Liver (tissue), 9 donors: ENCODE results near the gene MAGI1. TPM values are rescaled to one million over a fixed set of nuclear protein-coding genes. Genes with fewer than 3 reads are reported as not detected.

ENCODE experiments used
- DNase-seq: peaks from one replicate; pipeline ENCODE4 v3.0.0-alpha.2; 2017; ENCODE audit warnings: low spot score
- H3K27ac ChIP-seq, 2 donors: one replicate each; pipeline ENCODE4 v1.7.0; 2013; ENCODE audit warnings: inconsistent platforms in 2 of 2, low read length in 2 of 2, control low read depth in 1 of 2, low read depth in 1 of 2, mild to moderate bottlenecking in 1 of 2
- H3K27me3 ChIP-seq, 4 donors: one replicate each; pipeline versions ENCODE4 v1.6.1 to v1.7.0; 2013; ENCODE audit warnings: low read length in 3 of 4, inconsistent platforms in 1 of 4, mild to moderate bottlenecking in 1 of 4, moderate library complexity in 1 of 4; ENCODE audit not compliant: control insufficient read depth in 4 of 4, insufficient read depth in 4 of 4
- H3K36me3 ChIP-seq, 4 donors: one replicate each; pipeline versions ENCODE4 v1.6.1 to v1.7.0; 2013; ENCODE audit warnings: low read length in 3 of 4, mild to moderate bottlenecking in 3 of 4, low read depth in 1 of 4, moderate library complexity in 1 of 4; ENCODE audit not compliant: control insufficient read depth in 4 of 4, insufficient read depth in 3 of 4
- H3K4me1 ChIP-seq, 4 donors: one replicate each; pipeline versions ENCODE4 v1.6.1 to v1.7.0; 2013; ENCODE audit warnings: low read length in 3 of 4, mild to moderate bottlenecking in 3 of 4, moderate library complexity in 1 of 4; ENCODE audit not compliant: control insufficient read depth in 4 of 4, insufficient read depth in 4 of 4
- H3K4me3 ChIP-seq, 3 donors: one replicate each; pipeline versions ENCODE4 v1.6.1 to v1.7.0; 2013; ENCODE audit warnings: low read length in 3 of 3, control low read depth in 1 of 3, low read depth in 1 of 3, mild to moderate bottlenecking in 1 of 3
- H3K9ac ChIP-seq, 2 donors: one replicate each; pipeline ENCODE4 v1.7.0; 2013; ENCODE audit warnings: low read length in 2 of 2, mild to moderate bottlenecking in 2 of 2, moderate library complexity in 2 of 2, control low read depth in 1 of 2, low read depth in 1 of 2
- H3K9me3 ChIP-seq, 4 donors: one replicate each; pipeline versions ENCODE4 v1.6.1 to v1.7.0; 2013; ENCODE audit warnings: low read length in 3 of 4; ENCODE audit not compliant: control insufficient read depth in 4 of 4
- EGR1 ChIP-seq, 2 donors: IDR thresholded peaks; 2 replicates each; pipeline ENCODE4 v1.6.1; 2016 to 2018; ENCODE audit warnings: antibody characterized with exemption in 2 of 2, low read depth in 2 of 2
- FOXA1 ChIP-seq: IDR thresholded peaks from 2 replicates; pipeline ENCODE4 v1.6.1; 2016; ENCODE audit warnings: antibody characterized with exemption
- FOXA2 ChIP-seq: IDR thresholded peaks from 2 replicates; pipeline ENCODE4 v1.6.1; 2016; ENCODE audit warnings: antibody characterized with exemption
- GABPA ChIP-seq, 2 donors: IDR thresholded peaks in 1 of 2; conservative IDR thresholded peaks in 1 of 2; 2 replicates each; pipeline ENCODE4 v1.6.1; 2016; ENCODE audit warnings: antibody characterized with exemption in 2 of 2, mild to moderate bottlenecking in 1 of 2, moderate library complexity in 1 of 2
- HNF4A ChIP-seq, 2 donors: conservative IDR thresholded peaks; 2 replicates each; pipeline ENCODE4 v1.6.1; 2016; ENCODE audit warnings: antibody characterized with exemption in 2 of 2, mild to moderate bottlenecking in 2 of 2
- HNF4G ChIP-seq: IDR thresholded peaks from 2 replicates; pipeline ENCODE4 v1.6.1; 2016; ENCODE audit warnings: antibody characterized with exemption
- JUND ChIP-seq, 2 donors: IDR thresholded peaks; 2 replicates each; pipeline ENCODE4 v1.6.1; 2016; ENCODE audit warnings: antibody characterized with exemption in 2 of 2
- NR2F2 ChIP-seq: IDR thresholded peaks from 2 replicates; pipeline ENCODE4 v1.6.1; 2016; ENCODE audit warnings: antibody characterized with exemption
- RAD21 ChIP-seq, 2 donors: IDR thresholded peaks; 2 replicates each; pipeline ENCODE4 v1.6.1; 2016; ENCODE audit warnings: antibody characterized with exemption in 2 of 2, mild to moderate bottlenecking in 2 of 2
- RXRA ChIP-seq, 2 donors: IDR thresholded peaks; 2 replicates each; pipeline ENCODE4 v1.6.1; 2017 to 2018; ENCODE audit warnings: antibody characterized with exemption in 2 of 2, mild to moderate bottlenecking in 1 of 2
- SP1 ChIP-seq: IDR thresholded peaks from 2 replicates; pipeline ENCODE4 v1.6.1; 2018; ENCODE audit warnings: antibody characterized with exemption, mild to moderate bottlenecking
- TAF1 ChIP-seq: conservative IDR thresholded peaks from 2 replicates; pipeline ENCODE4 v1.6.1; 2016; ENCODE audit warnings: antibody characterized with exemption, mild to moderate bottlenecking
- YY1 ChIP-seq: IDR thresholded peaks from 2 replicates; pipeline ENCODE4 v1.6.1; 2016; ENCODE audit warnings: antibody characterized with exemption, mild to moderate bottlenecking
- WGBS: extraction: QIAGEN DNeasy Blood & Tissue Kit; methylation state at CpG from one replicate; pipeline ENCODE4 v1.1.7; 2013; 5-methylcytosine and 5-hydroxymethylcytosine counted together
- polyA plus RNA-seq, 2 donors: library from polyadenylated mRNA; stranded (reverse) in 1 of 2; unstranded in 1 of 2; fragments of 200-250 nt in 1 of 2; fragments of >200 nt in 1 of 2; fragmentation: Nextera tagmentation in 1 of 2; extraction: Ambion mirVana in 1 of 2; gene quantifications; one replicate each; pipeline versions ENCODE4 v1.2.1 to v1.2.3, GENCODE V29; 2013 to 2015
- total RNA-seq, 2 donors: library from RNA; depleted of rRNA; stranded (reverse); fragments of >200 nt; gene quantifications; one replicate each; pipeline ENCODE4 v1.2.3, GENCODE V29; 2014
- TF ChIP-seq, protein P1 (sequence below): IDR thresholded peaks from 2 replicates; pipeline ENCODE4 v1.6.1; 2016; ENCODE audit warnings: antibody characterized with exemption
- TF ChIP-seq, protein P2 (sequence below): IDR thresholded peaks from 2 replicates; pipeline ENCODE4 v1.6.1; 2016; ENCODE audit warnings: antibody characterized with exemption
- TF ChIP-seq, protein P3 (sequence below): IDR thresholded peaks from 2 replicates; pipeline ENCODE4 v1.6.1; 2016; ENCODE audit warnings: antibody characterized with exemption
- TF ChIP-seq, protein P4 (sequence below): fragments of 150-350 bp; IDR thresholded peaks from 2 replicates; pipeline ENCODE4 v1.5.1; 2017; ENCODE audit warnings: improper control_type of control experiment, low read depth, low read length; ENCODE audit not compliant: missing input control
- donor health status: healthy.
- donor health status: healthy.
- donor health status: healthy.
- donor health status: healthy.
- donor health status: healthy.

Gene MAGI1
- total and polyA plus RNA-seq, 4 donors = 9.6 to 68.8 (median 14.0) TPM

DNA sequence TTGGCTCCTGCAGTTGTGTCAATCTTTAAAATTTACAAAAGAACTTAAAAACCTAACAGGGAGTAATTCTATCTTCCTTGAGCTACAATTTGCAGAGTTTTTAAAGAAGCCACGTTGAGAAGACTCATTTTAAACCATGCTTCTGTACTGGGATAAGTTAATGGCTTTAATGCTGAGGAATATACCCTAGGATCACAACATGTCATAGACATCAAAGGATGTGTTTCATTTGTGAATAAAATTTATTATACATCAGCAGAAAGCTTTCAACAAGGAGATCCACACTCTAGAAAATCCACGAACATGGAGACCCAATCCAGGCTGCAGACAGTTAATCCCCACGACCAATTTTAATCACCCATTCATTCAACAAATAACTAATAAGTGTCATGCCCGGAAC, 297.2 kb downstream of the MAGI1 start:
- Histone ChIP-seq H3K9ac (no peak overlapping the region), H3K4me3 (no peak overlapping the region), H3K36me3 (no peaks in the 10 kb centered on the region), H3K27ac (no peak overlapping the region), H3K9me3 (no peaks in the 10 kb centered on the region), H3K27me3 (no peaks in the 10 kb centered on the region), H3K4me1 (no peaks in the 10 kb centered on the region)
- TF ChIP-seq HNF4A (conservative IDR thresholded peaks at IDR 0.05) = no peak
- TF ChIP-seq, protein P1, sequence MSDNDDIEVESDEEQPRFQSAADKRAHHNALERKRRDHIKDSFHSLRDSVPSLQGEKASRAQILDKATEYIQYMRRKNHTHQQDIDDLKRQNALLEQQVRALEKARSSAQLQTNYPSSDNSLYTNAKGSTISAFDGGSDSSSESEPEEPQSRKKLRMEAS = no peak
- no peak for TF ChIP-seq RAD21 (IDR thresholded peaks at IDR 0.05)
- TF ChIP-seq SP1 = no peak
- no peak for TF ChIP-seq YY1
- no peak for TF ChIP-seq HNF4G
- TF ChIP-seq GABPA (IDR thresholded peaks at IDR 0.05 in 1 of 2, conservative IDR thresholded peaks at IDR 0.05 in 1 of 2) = no peak
- TF ChIP-seq FOXA2 = no peak
- TF ChIP-seq NR2F2 = no peak
- no peak for TF ChIP-seq EGR1 (IDR thresholded peaks at IDR 0.05; ENCODE audit: low read depth in 2 of 2)
- no peak for TF ChIP-seq TAF1
- TF ChIP-seq RXRA (IDR thresholded peaks at IDR 0.05) = no peak
- TF ChIP-seq, protein P2, sequence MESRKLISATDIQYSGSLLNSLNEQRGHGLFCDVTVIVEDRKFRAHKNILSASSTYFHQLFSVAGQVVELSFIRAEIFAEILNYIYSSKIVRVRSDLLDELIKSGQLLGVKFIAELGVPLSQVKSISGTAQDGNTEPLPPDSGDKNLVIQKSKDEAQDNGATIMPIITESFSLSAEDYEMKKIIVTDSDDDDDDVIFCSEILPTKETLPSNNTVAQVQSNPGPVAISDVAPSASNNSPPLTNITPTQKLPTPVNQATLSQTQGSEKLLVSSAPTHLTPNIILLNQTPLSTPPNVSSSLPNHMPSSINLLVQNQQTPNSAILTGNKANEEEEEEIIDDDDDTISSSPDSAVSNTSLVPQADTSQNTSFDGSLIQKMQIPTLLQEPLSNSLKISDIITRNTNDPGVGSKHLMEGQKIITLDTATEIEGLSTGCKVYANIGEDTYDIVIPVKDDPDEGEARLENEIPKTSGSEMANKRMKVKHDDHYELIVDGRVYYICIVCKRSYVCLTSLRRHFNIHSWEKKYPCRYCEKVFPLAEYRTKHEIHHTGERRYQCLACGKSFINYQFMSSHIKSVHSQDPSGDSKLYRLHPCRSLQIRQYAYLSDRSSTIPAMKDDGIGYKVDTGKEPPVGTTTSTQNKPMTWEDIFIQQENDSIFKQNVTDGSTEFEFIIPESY = no peak
- TF ChIP-seq JUND (IDR thresholded peaks at IDR 0.05) = no peak
- no peak for TF ChIP-seq FOXA1
- WGBS = 91% methylated on average over 4 of the region's 4 CpGs
- DNase-seq = no peak

DNA sequence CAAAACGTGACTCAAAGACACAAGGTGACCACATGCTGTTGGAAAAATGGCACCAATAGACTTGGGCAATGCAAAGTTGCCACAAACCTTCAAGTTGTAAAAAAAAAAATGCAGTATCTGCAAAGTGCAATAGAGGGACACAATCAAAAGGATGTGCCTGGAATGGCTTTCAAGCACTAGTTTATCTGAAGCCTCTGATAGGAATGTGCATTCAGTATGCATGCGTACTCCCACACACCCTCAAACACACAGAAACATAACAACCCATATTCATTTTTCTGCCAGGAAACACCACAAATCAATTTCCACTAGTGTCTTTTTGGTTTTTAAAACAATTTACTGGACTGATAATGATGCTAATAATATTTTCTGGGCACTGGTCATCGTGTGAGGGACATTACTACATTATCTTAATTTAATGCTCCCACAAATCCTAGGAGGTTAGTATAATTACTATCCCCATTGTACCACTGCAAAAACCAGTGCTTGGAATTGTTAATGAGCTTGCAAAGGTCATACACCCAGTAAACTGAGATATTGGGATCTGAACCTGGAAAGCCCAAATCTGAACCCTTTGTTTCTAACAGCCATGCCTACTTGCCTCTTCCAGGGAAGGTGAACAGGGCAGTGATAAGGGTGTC, 298.7 kb downstream of the MAGI1 start:
- TF ChIP-seq RXRA (IDR thresholded peaks at IDR 0.05) (no peak), FOXA2 (no peak), HNF4A (conservative IDR thresholded peaks at IDR 0.05) (no peak), TAF1 (no peak), SP1 (no peak), NR2F2 (no peak), RAD21 (IDR thresholded peaks at IDR 0.05) (no peak), JUND (IDR thresholded peaks at IDR 0.05) (no peak), GABPA (IDR thresholded peaks at IDR 0.05 in 1 of 2, conservative IDR thresholded peaks at IDR 0.05 in 1 of 2) (no peak), EGR1 (IDR thresholded peaks at IDR 0.05; ENCODE audit: low read depth in 2 of 2) (no peak)
- TF ChIP-seq, protein P2 = no peak
- TF ChIP-seq, protein P3, sequence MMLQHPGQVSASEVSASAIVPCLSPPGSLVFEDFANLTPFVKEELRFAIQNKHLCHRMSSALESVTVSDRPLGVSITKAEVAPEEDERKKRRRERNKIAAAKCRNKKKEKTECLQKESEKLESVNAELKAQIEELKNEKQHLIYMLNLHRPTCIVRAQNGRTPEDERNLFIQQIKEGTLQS = no peak
- TF ChIP-seq, protein P1 = no peak
- TF ChIP-seq, protein P4, sequence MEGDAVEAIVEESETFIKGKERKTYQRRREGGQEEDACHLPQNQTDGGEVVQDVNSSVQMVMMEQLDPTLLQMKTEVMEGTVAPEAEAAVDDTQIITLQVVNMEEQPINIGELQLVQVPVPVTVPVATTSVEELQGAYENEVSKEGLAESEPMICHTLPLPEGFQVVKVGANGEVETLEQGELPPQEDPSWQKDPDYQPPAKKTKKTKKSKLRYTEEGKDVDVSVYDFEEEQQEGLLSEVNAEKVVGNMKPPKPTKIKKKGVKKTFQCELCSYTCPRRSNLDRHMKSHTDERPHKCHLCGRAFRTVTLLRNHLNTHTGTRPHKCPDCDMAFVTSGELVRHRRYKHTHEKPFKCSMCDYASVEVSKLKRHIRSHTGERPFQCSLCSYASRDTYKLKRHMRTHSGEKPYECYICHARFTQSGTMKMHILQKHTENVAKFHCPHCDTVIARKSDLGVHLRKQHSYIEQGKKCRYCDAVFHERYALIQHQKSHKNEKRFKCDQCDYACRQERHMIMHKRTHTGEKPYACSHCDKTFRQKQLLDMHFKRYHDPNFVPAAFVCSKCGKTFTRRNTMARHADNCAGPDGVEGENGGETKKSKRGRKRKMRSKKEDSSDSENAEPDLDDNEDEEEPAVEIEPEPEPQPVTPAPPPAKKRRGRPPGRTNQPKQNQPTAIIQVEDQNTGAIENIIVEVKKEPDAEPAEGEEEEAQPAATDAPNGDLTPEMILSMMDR = no peak
- 58% methylated on average over 3 of the region's 3 CpGs for WGBS

More for the DNA sequence above, 298.7 kb downstream of the MAGI1 start:
- no peaks in the 10 kb centered on the region for H3K36me3 ChIP-seq
- no peaks in the 10 kb centered on the region for H3K4me1 ChIP-seq
- DNase-seq = no peak
- no peaks in the 10 kb centered on the region for H3K9me3 ChIP-seq
- no peak overlapping the region for H3K4me3 ChIP-seq
- no peak overlapping the region for H3K9ac ChIP-seq
- H3K27me3 ChIP-seq = no peaks in the 10 kb centered on the region
- H3K27ac ChIP-seq = no peak overlapping the region
